Upper lobe of right lung (tissue), 1 donor: ENCODE measurements around the gene DHCR24. TPM values are rescaled to one million over a fixed set of nuclear protein-coding genes. Genes with fewer than 3 reads are reported as not detected.
A peak's percentile ranks its signal among the peaks of the same experiment; 100 is the strongest.

ENCODE experiments used
- ATAC-seq: fragments of 200-7000 bp; cut with Tn5 transposase; one replicate; pipeline ENCODE4 v1.9.1; 2020; ENCODE audit warnings: mild to moderate bottlenecking, moderate library complexity
- DNase-seq: peaks from one replicate; pipeline ENCODE4 v3.0.0-alpha.2; 2020
- H3K27ac ChIP-seq: fragments of 200-600 bp; one replicate; pipeline ENCODE4 v1.8.0; 2022
- H3K27me3 ChIP-seq: fragments of 200-600 bp; one replicate; pipeline ENCODE4 v1.8.0; 2022; ENCODE audit warnings: mild to moderate bottlenecking
- H3K36me3 ChIP-seq: fragments of 200-600 bp; one replicate; pipeline ENCODE4 v1.8.0; 2022
- H3K4me1 ChIP-seq: fragments of 200-600 bp; one replicate; pipeline ENCODE4 v1.8.0; 2022
- H3K4me3 ChIP-seq: fragments of 200-600 bp; one replicate; pipeline ENCODE4 v1.8.0; 2022; ENCODE audit warnings: mild to moderate bottlenecking
- H3K9me3 ChIP-seq: fragments of 200-600 bp; one replicate; pipeline ENCODE4 v1.8.0; 2022
- CTCF ChIP-seq: fragments of 200-600 bp; IDR thresholded peaks from one replicate; pipeline ENCODE4 v1.8.0; 2022; ENCODE audit warnings: antibody characterized with exemption
- intact Hi-C: fragments of 100-400 bp; cut with DNase I; formaldehyde crosslinking; loops from one replicate; pipeline ENCODE4 v1.11.0; 2022
- total RNA-seq: library from RNA; stranded (reverse); fragmentation: NEBNext Ultra II Directional; extraction: Animal tissue kit (Norgen Biotek cat#: 25700); gene quantifications from one replicate; pipeline ENCODE4 v1.2.1, GENCODE V29; 2021
- donor health status: DM: no; HTN: yes; CAD: no; lungs with severe emphysema.

The DHCR24 gene
- total RNA-seq, 1 donor from 2014 or later = 749 TPM

- Histone ChIP-seq H3K9me3 (no peaks in the 10 kb centered on the region), H3K36me3 (no peaks in the 10 kb centered on the region), H3K27me3 (no peaks in the 10 kb centered on the region), H3K4me1 (no peaks in the 10 kb centered on the region), H3K27ac (no peak overlapping the region), H3K4me3 (no peak overlapping the region)
- no peak for DNase-seq
- ATAC-seq = no peak
- intact Hi-C loops = no loop called here
- TF ChIP-seq CTCF = no peak
These were observed 75.9 kb downstream of the DHCR24 start for GRCh38 chr1:54811066-54811465.

- Histone ChIP-seq H3K27ac (no peak overlapping the region), H3K4me1 (no peaks in the 10 kb centered on the region), H3K36me3 (no peaks in the 10 kb centered on the region), H3K4me3 (no peak overlapping the region), H3K9me3 (no peaks in the 10 kb centered on the region), H3K27me3 (no peaks in the 10 kb centered on the region)
- TF ChIP-seq CTCF = peak; percentile 77
- peak; percentile 88 for ATAC-seq
- DNase-seq = peak; percentile 78
- intact Hi-C loops = no loop called here
These were observed 76.6 kb downstream of the DHCR24 start for GRCh38 chr1:54810153-54810942.

GRCh38 chr1:54809496-54810074, 77.4 kb downstream of the DHCR24 start:
- DNase-seq = no peak
- intact Hi-C loops = no loop called here
- Histone ChIP-seq H3K27ac (no peak overlapping the region), H3K9me3 (no peaks in the 10 kb centered on the region), H3K4me1 (no peaks in the 10 kb centered on the region), H3K36me3 (no peaks in the 10 kb centered on the region), H3K27me3 (no peaks in the 10 kb centered on the region), H3K4me3 (no peak overlapping the region)
- no peak for TF ChIP-seq CTCF
- no peak for ATAC-seq

DNA sequence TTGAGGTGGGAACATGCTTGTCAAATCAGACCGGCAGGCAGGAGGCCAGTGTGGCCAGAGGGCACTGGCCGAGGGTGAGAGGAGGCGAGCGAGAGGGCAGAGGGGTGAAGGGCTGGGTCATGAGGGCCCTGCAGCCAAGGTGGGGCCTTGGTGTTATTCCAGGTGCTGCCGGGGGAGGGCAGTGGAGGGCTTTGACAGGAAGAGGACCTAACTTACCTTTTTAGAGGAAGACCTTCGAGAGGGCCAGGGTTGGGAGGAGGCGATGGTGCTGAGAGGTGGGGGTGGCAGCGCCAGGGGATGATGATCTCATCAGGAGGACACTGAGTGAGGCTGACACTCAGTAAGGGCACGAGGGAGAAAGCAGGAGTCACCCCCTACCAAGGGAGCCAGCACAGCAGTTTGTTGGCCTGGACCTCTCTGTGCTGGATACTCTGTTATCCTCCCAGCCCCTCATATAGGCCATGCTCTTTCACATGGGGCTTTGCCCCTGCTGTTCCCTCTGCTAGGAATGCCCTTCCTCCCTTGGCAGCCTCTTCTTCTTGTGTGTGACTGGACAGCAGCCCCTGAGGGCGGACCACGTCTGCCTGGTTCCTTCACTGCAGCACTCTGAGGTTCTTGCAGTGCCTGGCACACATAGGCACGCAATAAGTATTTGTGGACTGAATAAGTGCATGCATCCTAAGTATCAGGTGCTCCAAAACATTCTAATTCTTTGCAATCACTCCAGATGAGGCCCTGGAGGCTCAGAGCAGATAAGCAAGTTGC, 78.4 kb downstream of the DHCR24 start:
- Histone ChIP-seq H3K27ac (no peak overlapping the region), H3K27me3 (no peaks in the 10 kb centered on the region), H3K9me3 (no peaks in the 10 kb centered on the region), H3K4me3 (no peak overlapping the region), H3K4me1 (no peaks in the 10 kb centered on the region), H3K36me3 (no peaks in the 10 kb centered on the region)
- intact Hi-C loops = no loop called here
- peak; percentile 5 for TF ChIP-seq CTCF
- DNase-seq (no peak), ATAC-seq (no peak)

GRCh38 chr1:54807756-54808155, 79.2 kb downstream of the DHCR24 start:
- no peak for TF ChIP-seq CTCF
- ATAC-seq (no peak), DNase-seq (no peak)
- H3K9me3 ChIP-seq = no peaks in the 10 kb centered on the region
- H3K4me3 ChIP-seq = no peak overlapping the region
- H3K4me1 ChIP-seq = no peaks in the 10 kb centered on the region
- H3K27ac ChIP-seq = no peak overlapping the region
- no peaks in the 10 kb centered on the region for H3K36me3 ChIP-seq
- intact Hi-C loops = no loop called here
- H3K27me3 ChIP-seq = peaks cover 2% of the 10 kb centered on the region
